Measurements from ENCODE around the gene PABPN1. TPM values are rescaled to one million over a fixed set of nuclear protein-coding genes. Genes with fewer than 3 reads are reported as not detected.

The PABPN1 gene
- total and polyA plus RNA-seq, 9 of the 15 experiments (the other 6 are each of a cell fraction or from before 2014, with no cell fraction given) = 32.6 to 388 (median 178) TPM

GRCh38 chr14:23320584-23321571 is at the start of gene PABPN1 (continued):
- TF ChIP-seq ZNF592 (IDR thresholded peaks at IDR 0.05) (peak; percentile 87), FOXP4 (CRISPR knock-in tag; IDR thresholded peaks at IDR 0.05; ENCODE audit: borderline replicate concordance) (no peak; the same call in 1 of the 2 replicates), ZNF609 (CRISPR knock-in tag; IDR thresholded peaks at IDR 0.05; ENCODE audit: borderline replicate concordance) (no peak), HNRNPH1 (optimal IDR thresholded peaks at IDR 0.05; ENCODE audit: low read depth, low read length) (no peak), ELF4 (CRISPR knock-in tag; IDR thresholded peaks at IDR 0.05) (no peak; the same call in 1 of the 2 replicates)

All from K562 (cell line).